HG03135 (cell line): Measurements from ENCODE around the gene DLX5.

Experiments used
- ATAC-seq: cut with Tn5 transposase; IDR thresholded peaks from one replicate; pipeline ENCODE4 v1.9.1; 2021; ENCODE audit warnings: mild to moderate bottlenecking, moderate library complexity; ENCODE audit not compliant: unreplicated experiment

Gene DLX5

DNA sequence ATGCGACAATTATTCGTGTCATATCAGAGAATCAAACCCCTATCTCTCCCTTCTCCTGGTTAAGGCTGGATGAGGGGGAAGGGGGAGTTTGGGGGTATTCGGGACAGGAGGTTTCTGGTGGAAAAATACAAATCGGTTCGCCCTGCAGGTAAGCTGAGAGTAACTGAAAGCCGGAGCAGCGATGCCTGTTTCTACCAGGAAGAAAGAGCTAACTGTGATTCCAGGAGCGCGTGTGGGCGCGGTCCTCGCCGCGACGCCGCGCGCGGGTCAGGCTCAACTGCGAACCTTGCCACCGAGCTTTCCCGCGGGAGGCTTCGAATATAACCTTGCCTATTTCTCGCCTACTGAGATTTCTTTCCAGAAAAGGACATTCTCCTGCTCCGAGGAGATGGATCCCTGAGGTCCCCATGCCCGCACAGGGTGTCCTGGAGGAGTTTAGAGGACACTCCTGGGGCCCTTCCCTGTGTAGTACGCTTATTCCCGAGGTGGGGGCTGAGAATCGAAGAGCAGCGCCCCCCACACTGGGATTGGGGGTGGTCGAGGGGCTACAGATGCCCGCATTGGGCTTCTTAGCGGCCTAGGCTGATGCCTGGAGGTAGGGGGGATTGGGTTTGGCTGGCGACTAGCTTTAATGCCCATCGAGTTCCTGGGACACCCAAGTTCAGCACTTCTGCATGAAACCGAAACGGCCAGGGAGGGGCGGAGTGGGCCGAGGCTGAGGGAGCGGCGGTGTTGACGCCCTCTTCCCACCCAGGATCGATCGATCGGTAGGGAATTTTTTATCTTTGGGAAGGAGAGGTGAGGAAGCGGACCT, 32.2 kb downstream of the DLX5 start:
- ATAC-seq: no peak

DNA sequence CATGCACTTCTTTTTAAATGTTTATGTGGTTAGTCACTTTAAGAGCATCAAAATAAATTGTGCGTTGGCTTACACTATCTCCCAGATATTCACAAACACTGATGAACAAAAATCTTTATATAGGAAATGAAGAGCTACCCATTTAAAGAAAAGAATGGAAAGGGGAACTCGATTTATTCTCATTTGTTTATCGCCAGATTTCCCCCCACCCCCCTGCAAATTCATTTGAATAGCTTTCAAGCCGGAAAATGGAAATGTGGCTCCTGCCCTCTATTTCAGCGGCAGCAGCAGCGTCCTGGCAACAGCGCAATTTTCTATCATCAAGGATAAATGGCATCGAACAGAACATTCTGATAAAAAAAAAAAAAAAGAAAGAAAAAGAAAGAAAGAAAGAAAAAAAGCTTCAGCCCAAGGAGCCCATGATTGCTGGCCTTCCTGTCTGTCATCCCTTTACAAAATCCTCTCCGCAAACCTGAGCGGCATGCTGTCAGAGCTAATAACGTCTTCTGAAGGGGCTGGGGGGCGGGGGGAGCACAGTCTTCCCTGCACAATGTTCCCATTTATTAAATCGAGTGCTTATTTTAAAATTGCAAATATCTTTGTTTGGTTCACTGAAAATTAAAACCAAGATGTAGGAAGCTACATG, 33.0 kb downstream of the DLX5 start:
- ATAC-seq: no peak

DNA sequence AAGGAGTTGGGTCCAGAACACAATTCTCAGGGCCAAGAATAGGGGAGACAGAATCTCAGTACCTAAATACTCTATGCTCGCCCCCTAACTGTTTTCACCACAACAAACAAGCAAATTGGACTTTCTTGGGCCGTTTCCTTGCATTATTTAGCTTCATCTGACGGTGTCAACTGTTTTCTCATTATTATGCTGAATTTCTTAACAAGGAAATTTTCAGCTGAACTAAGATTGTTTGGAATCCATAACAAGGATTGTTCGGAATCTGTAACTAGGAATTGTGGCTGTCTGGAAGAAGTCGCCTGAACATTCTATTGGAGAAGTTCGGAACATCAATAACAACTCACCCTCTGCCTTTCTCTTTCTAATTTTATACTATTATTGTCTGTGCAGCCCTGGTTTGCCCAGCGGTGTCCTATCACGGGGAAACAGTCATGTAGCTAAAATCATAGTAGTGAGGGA, 34.7 kb downstream of the DLX5 start:
- ATAC-seq: no peak

- ATAC-seq: no peak
These were observed 35.3 kb downstream of the DLX5 start for GRCh38 chr7:96989241-96989858.

- ATAC-seq: no peak
These were observed 36.9 kb downstream of the DLX5 start for GRCh38 chr7:96987719-96988118.

GRCh38 chr7:96986901-96987300, 37.7 kb downstream of the DLX5 start:
- ATAC-seq: no peak

GRCh38 chr7:96985992-96986391, 38.6 kb downstream of the DLX5 start:
- ATAC-seq: no peak

DNA sequence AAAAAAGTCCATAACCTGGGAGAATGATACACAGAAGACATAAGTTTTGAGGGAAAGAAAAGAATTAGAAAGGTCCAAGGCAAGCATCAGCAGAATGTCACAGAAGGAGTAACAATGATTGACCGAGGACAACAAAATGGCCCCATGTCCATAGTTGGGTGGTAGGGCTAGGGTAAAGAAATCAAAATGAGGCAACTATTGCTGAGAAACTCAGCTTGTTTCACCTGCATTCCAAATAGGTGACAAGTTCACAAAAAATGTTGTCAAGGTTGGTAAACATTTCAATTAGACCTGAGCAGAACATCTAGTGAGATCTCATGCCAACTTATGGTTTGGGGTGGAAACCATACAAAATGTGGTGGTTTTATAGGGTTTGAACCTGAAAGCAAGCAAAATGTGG, 42.0 kb downstream of the DLX5 start:
- no peak for ATAC-seq

DNA sequence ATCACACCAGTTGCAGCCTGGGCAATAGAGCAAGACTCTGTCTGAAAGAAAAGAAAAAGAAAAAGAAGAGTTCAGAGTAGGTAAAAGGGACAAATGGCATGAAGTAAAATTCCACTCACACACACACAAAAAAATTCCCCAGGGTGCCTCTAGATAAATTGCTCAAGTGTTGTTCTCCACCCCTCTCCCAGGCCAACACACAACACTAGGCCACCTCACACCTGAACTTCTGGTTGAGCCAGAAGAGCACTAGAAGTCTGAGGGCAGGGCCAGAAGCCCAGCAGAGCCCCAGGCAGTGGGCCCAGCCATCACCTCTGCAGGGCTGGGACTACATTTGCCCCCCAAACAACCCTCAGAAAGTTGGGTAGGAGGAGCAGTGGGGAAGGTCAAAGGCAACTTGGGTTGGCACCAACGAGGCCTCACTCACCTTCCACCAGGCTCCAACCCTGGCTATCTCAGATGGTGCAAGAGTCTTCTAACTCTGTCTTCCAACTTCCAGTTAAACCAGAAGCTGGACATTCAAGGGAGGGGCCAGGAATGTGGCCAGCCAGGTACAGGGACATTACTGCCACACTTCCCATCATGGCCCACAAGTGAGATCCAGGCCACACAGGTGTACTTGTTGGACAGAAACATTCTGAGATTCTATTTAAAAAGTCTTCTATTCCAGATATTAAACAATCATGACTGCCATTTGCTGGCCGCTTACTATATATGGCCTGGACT, 44.9 kb downstream of the DLX5 start:
- ATAC-seq: no peak

GRCh38 chr7:96977445-96977844, 47.2 kb downstream of the DLX5 start:
- no peak for ATAC-seq

GRCh38 chr7:96976106-96976505, 48.5 kb downstream of the DLX5 start:
- ATAC-seq: no peak

DNA sequence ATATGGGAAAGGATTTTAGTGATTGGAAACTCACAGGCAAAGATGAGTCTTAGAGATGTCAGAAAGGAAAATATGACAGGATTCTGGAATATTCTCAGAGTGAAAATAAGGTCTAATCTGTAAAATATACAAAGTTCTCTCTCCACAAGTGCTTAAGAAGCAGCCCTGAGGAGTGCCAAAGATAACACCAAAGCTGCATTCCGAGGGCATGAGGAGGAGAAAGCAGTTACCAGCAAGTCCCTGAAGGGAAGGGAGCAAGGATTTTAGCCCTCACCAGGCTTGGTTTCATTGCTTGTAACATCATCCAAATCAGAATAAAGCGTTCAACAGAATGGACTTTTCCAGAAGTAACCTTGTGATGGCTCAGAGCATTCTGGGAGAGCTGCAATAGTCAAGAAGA, 50.6 kb downstream of the DLX5 start:
- no peak for ATAC-seq

DNA sequence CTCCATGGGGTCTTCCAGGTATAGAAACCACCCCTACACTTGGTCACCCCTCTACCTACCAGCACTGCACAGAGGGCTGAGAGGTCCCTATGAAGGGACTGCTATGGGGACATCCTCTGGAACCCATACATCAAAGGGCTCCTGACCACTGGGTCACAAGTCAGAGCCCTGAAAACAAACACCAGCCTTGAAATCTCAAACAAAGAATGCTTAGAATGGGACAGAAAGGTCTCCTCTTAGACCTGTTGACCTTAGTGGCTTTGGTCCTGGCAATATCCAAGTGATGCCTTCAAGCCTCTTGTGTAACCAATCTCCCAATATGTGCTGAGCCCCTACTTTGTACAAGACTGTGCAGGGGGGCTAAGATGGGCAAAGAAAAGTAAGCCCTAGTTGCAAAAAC, 53.9 kb downstream of the DLX5 start:
- ATAC-seq: no peak
